Islet precursor cell (in vitro differentiated cells): ENCODE measurements around the gene ZFYVE28.
A peak's percentile ranks its signal among the peaks of the same experiment; 100 is the strongest.

Experiments
- DNase-seq: peaks from one replicate; pipeline ENCODE4 v3.0.0-alpha.2; 2018

The ZFYVE28 gene

GRCh38 chr4:2411786-2412510 is 6.5 kb downstream of the ZFYVE28 start:
- DNase-seq = no peak

DNA sequence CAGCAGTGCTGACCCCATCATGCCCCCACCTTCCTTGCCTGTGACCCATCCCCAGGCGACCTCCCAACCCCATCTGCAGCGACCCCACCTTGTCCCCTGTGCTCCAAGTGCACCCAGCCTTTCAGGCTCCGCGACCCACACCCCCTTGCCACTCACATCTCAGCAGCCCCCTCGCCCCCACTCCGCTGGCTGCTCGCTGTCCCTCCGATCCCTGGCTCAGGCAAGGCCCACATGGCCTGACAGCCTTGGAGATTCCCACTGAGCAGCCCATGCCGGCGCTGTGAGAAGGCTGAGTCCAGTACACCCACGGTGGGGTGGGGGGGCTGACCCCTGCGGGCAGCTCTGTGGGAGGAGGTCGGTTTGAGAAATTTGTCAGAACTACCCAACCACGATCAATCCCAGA is 9.1 kb downstream of the ZFYVE28 start:
- DNase-seq = no peak

DNA sequence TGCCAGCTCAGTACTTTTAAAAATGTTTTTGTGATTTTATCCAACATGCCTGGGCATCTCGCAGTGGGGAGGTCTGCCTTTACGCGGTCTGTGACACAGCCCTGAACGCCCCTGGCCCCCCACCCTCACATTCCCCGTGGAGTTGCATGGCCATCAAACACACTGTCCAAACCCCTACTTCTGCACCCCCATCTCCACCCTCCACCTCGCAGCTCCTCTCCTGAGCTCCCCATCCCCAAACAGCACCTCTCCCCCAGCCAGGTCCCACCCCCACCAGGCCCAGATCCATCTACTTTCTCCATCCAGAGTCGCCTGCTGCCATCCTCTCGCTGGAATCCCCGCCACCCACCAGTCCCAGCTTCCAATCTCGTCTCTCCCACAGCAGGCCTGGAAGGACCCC is 9.5 kb downstream of the ZFYVE28 start:
- DNase-seq = no peak

DNA sequence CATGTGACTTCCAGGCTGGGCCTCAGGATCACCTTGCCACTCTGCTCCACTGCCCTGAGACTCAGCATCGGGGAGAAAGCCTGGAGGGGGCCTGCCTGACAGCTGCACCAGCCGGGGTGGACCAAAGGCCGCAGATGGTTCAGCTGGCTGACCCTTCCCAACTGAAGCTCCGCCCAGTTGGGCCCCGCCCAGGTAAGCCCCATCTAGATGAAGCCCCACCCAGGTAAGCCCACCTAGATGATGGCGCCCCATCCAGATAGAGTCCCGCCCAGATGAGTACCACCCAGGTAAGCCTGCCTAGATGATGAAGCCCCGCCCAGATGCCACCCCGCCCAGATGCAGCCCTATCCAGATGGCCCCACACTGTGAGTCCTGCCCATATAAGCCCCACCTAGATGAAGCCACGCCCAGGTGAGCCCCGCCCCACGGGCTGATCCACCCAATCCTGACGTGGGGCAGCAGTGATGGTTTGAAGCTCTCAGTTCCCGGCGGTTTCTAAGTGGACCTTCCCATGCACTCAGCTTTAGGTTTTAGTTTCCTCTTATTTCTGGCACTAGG is 10.0 kb downstream of the ZFYVE28 start:
- DNase-seq = no peak

DNA sequence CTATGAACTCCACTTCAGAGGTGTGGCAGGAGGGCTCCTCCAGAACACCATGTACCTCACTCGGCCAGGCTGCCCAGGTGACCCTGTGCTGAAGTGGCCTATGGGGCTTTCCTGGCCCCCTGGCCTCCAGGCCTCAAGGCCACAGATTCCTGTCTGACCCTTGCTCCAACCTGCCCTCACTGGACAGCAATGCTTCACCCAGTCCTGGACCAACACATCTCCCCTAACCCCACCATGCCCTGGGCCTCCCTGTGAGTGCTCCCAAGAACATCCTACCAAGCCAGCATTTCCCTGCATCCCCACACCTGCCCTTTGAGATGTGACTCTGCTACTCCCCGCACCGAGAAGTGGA is 10.5 kb downstream of the ZFYVE28 start:
- DNase-seq = no peak

DNA sequence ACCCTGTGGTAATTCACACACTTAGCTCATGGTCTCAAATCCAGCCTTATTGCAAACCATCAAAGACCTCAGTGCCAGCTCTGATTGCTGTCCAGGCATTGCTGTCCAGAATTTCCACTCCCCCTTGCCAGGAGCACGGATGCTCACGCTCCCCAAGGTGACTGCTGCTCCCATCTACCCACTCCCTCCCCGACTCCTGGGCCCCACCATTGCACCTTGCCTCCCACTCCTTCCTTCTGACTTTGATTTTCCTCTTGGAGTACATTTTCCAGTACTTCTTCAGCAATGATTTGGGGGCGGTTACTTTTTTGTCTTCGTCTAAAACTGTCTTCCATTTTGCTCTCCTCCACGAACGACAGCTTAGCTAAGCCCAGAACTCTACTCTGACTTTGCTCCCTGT is 11.5 kb downstream of the ZFYVE28 start:
- DNase-seq = no peak

- no peak for DNase-seq
These were observed 12.0 kb downstream of the ZFYVE28 start for GRCh38 chr4:2406406-2406805.

DNA sequence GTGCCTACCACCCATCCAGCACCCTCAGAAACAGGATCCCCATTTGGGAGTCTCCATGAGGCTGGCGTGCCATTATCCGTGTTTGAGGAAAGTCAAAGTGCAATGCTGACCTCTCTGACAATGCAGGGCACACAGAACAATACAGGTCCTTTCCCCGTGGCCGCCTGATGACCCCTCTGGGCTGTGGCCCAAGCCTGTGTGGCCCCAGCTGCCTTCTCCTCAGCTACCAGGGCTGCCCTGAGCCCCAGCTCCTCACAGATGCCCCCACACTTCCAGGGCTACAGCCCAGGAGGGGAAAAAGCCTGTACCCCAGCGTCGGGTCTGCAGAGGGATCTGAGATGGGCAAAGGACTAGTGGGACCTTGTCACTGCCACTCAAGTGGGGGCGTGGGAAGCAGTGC is 15.5 kb downstream of the ZFYVE28 start:
- DNase-seq = peak; percentile 50

DNA sequence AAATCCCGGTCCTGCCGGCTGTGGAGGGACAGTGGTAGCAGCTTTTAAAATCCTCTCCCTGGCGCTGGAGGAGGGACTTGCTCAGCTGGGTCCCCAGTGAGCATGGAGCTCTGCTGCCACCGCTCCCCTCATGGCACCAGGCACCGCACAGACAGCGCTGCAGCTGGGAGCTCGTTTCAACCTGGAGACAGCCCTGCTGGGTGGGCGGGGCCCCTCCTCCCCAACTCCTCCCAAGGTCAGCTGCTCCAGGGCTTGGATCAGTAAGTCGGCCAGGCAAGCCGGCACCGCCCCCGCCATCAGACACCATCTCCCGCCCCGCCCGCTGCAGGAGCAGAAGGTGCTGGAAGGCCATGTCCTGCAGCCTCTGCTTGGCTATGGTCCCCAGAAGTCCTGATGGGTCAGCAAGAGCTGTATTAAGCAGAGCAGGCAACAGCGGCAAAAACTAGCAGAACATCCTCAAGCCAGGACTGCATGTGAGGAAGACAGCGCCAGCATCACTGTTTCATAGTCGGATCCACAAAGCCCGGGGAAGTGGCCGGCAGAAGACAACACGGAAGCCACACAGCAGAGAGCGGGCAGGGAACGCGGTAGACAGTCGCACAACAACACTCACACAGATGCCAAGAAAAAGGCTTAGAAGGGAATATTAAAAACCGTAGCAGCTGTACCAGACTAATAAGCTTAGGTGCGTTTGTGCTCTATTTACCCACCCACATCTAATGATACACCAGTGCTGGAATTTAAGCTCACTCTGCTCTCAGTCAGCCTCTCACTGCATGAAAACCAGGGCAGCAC is 16.2 kb downstream of the ZFYVE28 start:
- peak; percentile 97 for DNase-seq

DNA sequence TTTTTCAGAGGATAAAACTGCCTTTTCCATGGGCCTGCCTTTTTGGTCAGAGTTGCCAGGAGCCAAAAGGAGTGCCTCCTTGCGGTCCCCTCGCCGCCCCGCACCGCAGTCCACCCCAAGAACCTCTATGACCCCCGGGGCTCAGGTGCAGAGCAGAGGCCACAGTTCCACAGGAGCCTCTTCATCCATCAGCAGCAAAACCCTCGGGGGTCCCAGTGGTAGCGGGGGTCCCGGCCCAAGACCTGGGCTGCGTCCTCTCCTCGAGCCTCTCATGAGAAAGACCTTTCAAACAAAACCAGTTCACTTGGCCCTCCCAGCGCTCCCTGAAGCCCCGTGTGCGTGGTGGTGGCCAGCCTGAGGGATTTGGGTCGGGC is 16.8 kb downstream of the ZFYVE28 start:
- DNase-seq = no peak

- no peak for DNase-seq
These were observed 17.4 kb downstream of the ZFYVE28 start for GRCh38 chr4:2400841-2401609.

DNA sequence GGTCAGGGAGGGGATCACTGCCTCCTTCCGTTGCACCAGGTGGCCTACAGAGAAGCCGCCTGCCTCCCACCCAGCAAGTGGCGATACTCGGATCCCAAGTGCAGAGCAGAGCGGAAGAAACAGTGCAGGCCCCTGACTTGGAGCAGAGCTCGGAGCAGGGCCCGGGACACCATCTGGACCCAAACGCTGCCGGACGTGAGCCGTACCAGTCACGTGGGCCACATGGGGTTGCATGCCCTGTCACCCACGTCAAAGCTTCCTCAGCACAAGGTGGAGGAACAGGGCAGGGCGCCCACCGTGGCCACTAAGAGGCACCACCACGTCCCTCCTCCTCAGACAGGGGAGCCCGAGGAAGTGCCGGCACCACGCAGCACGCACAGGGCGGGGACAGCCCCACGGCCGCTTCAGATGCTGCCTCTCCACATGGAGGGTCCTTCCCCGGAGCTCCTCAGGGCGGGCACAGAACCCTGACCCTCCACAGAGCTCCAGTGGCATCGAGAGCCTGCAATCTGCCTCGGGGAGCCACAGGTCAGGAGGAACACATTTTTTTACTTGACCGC is 18.7 kb downstream of the ZFYVE28 start:
- DNase-seq = peak; percentile 40

GRCh38 chr4:2399216-2399615 is 19.2 kb downstream of the ZFYVE28 start:
- DNase-seq = no peak

GRCh38 chr4:2397596-2398379 is 20.7 kb downstream of the ZFYVE28 start:
- no peak for DNase-seq

DNA sequence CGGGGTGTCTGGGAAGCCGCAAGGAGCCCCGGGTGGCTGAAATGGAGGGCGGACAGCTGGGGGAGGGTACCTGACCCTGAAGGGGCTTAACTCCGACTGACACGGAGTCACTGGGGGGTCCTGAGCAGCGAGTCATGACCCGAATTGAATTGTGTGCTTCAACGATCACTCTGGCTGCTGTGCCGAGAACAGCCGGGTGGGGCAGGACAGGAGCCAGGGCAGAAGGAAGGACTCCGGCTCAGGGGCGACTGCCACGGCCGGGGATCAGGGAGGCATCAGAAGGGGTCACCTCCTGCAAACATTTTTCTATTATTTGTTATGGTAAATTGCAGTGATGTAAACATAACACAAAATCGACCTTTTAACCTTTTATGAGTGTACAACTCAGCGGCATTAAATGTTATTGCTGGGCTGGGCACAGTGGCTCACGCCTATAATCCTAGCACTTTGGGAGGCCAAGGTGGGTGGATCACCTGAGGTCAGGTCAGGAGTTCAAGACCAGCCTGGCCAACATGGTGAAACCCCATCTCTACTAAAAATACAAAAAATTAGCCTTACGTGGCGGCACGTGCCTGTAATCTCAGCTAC is 21.6 kb downstream of the ZFYVE28 start:
- no peak for DNase-seq

- peak; percentile 47 for DNase-seq
These were observed 22.9 kb downstream of the ZFYVE28 start for GRCh38 chr4:2395584-2395983.

- DNase-seq = no peak
These were observed 23.4 kb downstream of the ZFYVE28 start for GRCh38 chr4:2395038-2395437.

DNA sequence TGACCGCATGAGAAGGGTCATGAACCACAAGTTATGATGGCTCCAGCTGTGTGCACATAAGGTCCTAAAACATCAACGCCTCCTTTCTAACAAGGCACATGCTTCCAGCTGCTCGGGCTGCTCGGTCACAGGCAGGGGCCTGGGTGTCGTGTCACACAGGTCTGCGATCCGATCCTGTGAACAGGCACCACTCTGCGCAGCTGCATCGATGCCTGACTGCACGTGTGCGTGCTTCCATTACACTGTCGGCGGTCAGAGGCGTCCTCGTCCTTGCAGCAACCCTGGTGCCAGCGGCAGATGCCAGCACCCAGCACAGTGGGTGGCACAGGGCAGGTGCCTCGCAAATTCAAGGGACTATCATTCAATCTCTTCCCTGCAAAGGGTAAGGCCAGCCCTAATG is 23.9 kb downstream of the ZFYVE28 start:
- no peak for DNase-seq

DNA sequence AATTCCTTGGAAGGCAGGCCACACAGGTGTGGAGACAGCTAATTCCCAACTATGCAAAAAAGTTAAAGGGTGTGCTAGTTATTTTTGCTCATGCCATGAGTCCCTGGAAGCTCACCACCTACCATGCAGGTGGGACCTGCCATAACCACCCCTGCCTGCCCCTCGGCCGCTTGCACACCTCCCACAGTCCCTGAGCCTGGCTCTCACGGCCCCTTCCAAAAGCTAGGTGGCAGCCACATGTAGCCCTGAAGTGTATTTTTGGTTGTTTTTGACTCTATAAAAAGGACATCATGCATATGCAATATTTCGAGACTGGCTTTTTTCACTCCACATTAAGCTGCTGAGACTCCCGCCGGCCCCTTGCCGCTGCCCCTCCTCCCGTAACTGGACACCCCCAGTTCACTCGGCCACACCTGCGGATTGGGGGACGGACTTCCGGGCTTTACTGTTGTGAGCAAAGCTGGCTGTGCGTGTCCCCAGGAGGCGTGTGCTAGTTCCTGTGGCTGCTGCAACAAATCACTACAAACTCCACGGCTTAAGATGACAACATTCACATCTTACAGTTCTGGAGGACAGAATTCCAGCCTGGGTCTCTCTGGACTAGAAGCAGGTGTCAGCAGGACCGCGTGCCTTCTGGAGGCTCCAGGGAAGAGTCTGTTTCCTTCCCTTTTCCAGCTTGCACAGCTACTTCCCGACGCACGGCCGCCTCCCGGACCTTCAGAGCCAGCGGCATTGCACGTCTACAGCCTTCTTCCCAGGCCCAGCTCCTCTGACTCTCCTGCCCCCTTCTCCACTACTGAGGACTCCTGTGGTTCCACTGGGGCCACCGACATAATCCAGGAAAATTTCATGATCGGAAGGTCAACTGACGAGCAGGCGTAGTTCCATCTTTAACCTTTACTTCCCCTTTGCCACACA is 24.8 kb downstream of the ZFYVE28 start:
- DNase-seq = peak; percentile 58

- peak; percentile 43 for DNase-seq
These were observed 27.5 kb downstream of the ZFYVE28 start for GRCh38 chr4:2390784-2391421.
